ENCODE results near the gene GALNT7. TPM values are rescaled to one million over a fixed set of nuclear protein-coding genes. Genes with fewer than 3 reads are reported as not detected.

GALNT7 gene
- total RNA-seq, 2 experiments from 2014 or later: 21.6 to 23.6 TPM

DNA sequence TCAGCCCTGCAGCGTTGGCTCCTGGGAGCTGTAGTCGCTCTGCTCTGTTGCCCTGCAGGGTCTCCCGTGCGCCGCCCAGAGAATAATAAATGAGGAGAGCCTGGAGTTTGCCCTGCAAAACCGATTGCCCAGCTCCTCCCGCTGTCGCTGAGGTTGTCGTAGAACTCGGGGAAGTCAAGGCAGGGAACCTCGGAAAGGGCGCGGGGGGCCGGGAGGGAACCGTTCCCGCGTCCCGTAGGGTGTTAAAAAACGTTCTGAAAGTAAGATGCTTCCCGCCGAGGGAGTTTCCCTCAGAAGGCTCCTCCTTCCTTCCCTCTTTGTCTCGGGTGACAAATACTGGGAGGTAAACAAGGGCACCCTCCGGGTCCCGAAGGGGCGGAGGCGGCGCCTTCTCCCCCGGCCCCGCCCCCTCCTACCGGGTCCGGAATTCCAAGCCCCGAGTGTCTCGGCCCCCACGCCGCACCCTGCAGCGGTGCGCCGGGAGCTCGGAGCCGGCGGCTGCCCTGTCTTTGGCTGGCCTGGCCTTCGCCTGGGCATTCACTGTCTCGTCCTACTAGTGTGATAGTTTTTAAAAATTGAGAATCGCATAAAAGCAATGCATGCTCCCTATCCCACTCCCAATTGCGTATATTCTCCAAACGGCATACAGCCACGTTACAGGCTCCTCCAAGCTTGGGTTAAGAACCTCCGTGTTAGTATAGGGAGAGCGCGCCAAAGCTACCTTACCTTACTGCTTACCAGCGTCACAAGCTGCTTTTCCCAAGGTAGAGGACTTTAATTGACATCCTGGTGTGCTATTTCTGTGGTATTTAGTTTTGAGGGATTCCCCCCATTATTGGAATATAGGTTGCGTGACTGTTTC is 166.5 kb downstream of the GALNT7 start:
- Mint-ChIP-seq H3K4me1 (peaks cover 35% of the 10 kb centered on the region), H3K9me3 (no peaks in the 10 kb centered on the region), H3K36me3 (ENCODE audit: low read depth) (peaks cover 37% of the 10 kb centered on the region), H3K4me3 (peak overlapping the region; percentile 90), H3K27me3 (peaks cover 1% of the 10 kb centered on the region), H3K27ac (peak overlapping the region; percentile 100)
- DNase-seq: peak; percentile 70
- CTCF ChIA-PET: interaction anchor here (0.9 to 2.3 kb wide), 5 partner anchors 10 to 38 kb away, joined by 3 to 8 read pairs (median 3); no protein-coding TSS in a partner anchor
- POLR2A ChIA-PET: interaction anchor here (0.6 to 3.2 kb wide), 6 partner anchors 10 to 162 kb away, joined by 4 to 59 read pairs (median 6); partner anchors contain the start of gene SAP30

GRCh38 chr4:173337463-173337862 is 168.9 kb downstream of the GALNT7 start:
- H3K36me3 Mint-ChIP-seq (ENCODE audit: low read depth): peaks cover 19% of the 10 kb centered on the region
- no peaks in the 10 kb centered on the region for H3K9me3 Mint-ChIP-seq
- POLR2A ChIA-PET: no interaction called here
- H3K4me3 Mint-ChIP-seq: no peak overlapping the region
- peaks cover 9% of the 10 kb centered on the region for H3K27me3 Mint-ChIP-seq
- no peak overlapping the region for H3K27ac Mint-ChIP-seq
- DNase-seq: no peak
- peaks cover 23% of the 10 kb centered on the region for H3K4me1 Mint-ChIP-seq
- CTCF ChIA-PET: interaction anchor here (0.6 to 1.6 kb wide), 2 partner anchors 9 to 33 kb away, joined by 3 read pairs; partner anchors contain the start of gene SAP30

DNA sequence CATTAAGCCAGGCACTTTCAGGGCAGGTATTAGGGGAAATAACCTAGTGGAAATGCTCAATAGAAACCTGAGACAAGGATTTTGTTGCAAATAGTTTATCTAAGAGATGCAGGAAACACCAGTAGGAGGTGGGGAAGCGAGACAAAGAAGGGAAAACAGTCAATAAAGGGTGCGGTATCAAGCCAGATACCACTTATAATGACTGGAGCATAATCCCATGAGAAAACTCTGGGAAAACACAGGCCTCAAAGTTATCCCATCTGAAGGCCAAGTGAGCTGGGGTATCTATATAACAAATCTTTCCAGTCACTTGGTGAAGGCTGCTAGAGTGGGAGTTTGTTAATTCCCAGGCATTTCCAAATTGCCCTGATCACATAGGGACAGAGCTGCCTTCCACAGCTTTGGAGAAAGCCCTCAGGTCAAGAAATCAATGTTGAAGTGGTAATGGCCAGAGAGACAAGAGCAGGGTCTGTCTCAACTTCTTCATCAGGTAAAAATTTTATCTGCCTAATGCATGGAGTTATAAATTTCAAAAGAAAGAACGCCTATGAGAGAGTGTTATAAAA is 175.3 kb downstream of the GALNT7 start:
- peaks cover 9% of the 10 kb centered on the region for H3K4me1 Mint-ChIP-seq

GRCh38 chr4:173345648-173346047 is 177.0 kb downstream of the GALNT7 start:
- H3K36me3 Mint-ChIP-seq (ENCODE audit: low read depth): peaks cover 6% of the 10 kb centered on the region
- H3K27me3 Mint-ChIP-seq: peaks cover 15% of the 10 kb centered on the region
- CTCF ChIA-PET: interaction anchor here (0.7 to 1.3 kb wide), 4 partner anchors 11 to 64 kb away, joined by 3 to 4 read pairs (median 3); partner anchors contain the start of gene HMGB2
- DNase-seq: no peak
- POLR2A ChIA-PET: no interaction called here
- H3K4me1 Mint-ChIP-seq: peaks cover 5% of the 10 kb centered on the region
- H3K9me3 Mint-ChIP-seq: peaks cover 3% of the 10 kb centered on the region
- H3K27ac Mint-ChIP-seq: no peak overlapping the region
- no peak overlapping the region for H3K4me3 Mint-ChIP-seq

More for the DNA sequence above, 175.3 kb downstream of the GALNT7 start:
- DNase-seq: no peak
- Mint-ChIP-seq H3K27ac (no peak overlapping the region), H3K36me3 (ENCODE audit: low read depth) (peaks cover 3% of the 10 kb centered on the region), H3K9me3 (no peaks in the 10 kb centered on the region), H3K27me3 (peaks cover 13% of the 10 kb centered on the region), H3K4me3 (no peak overlapping the region)
- CTCF ChIA-PET: interaction anchor here (0.9 to 1.0 kb wide), 2 partner anchors 16 to 34 kb away, joined by 3 read pairs; no protein-coding TSS in a partner anchor
- POLR2A ChIA-PET: no interaction called here

- H3K27ac Mint-ChIP-seq: no peak overlapping the region
- peaks cover 5% of the 10 kb centered on the region for H3K4me1 Mint-ChIP-seq
- peaks cover 4% of the 10 kb centered on the region for H3K9me3 Mint-ChIP-seq
- no peak overlapping the region for H3K4me3 Mint-ChIP-seq
- no peak for DNase-seq
- H3K27me3 Mint-ChIP-seq: peaks cover 11% of the 10 kb centered on the region
- peaks cover 8% of the 10 kb centered on the region for H3K36me3 Mint-ChIP-seq (ENCODE audit: low read depth)
- CTCF ChIA-PET: interaction anchor here (1.0 to 1.3 kb wide), 3 partner anchors 12 to 64 kb away, joined by 3 to 4 read pairs (median 3); partner anchors contain the start of gene HMGB2
- POLR2A ChIA-PET: no interaction called here
Measured at GRCh38 chr4:173346074-173346473, 177.5 kb downstream of the GALNT7 start.

DNA sequence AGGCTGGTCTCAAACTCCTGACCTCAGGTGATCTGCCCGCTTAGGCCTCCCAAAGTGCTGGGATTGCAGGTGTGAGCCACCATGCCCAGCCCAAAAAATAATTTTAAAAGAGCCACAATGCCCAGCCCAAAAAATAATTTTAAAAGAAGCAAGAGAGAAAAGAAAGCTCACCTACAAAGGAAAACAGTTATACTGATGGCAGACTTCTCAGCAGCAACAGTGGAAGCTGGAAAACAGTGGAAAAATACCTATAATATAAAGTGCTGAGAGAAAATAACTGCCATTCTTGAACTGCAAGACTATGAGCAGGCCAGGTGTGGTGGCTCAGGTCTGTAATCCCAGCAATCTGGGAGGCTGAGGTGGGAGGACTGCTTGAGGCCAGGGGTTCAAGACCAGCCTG is 178.9 kb downstream of the GALNT7 start:
- Mint-ChIP-seq H3K36me3 (ENCODE audit: low read depth) (peaks cover 8% of the 10 kb centered on the region), H3K27me3 (peaks cover 11% of the 10 kb centered on the region), H3K4me1 (peaks cover 5% of the 10 kb centered on the region), H3K9me3 (peaks cover 4% of the 10 kb centered on the region), H3K27ac (no peak overlapping the region), H3K4me3 (no peak overlapping the region)
- CTCF ChIA-PET: interaction anchor here (0.9 kb wide), 1 partner anchor 27 kb away, joined by 3 read pairs; no protein-coding TSS in a partner anchor
- POLR2A ChIA-PET: no interaction called here
- no peak for DNase-seq

- peaks cover 4% of the 10 kb centered on the region for H3K9me3 Mint-ChIP-seq
- POLR2A ChIA-PET: no interaction called here
Measured at GRCh38 chr4:173357939-173358338, 189.3 kb downstream of the GALNT7 start.

DNA sequence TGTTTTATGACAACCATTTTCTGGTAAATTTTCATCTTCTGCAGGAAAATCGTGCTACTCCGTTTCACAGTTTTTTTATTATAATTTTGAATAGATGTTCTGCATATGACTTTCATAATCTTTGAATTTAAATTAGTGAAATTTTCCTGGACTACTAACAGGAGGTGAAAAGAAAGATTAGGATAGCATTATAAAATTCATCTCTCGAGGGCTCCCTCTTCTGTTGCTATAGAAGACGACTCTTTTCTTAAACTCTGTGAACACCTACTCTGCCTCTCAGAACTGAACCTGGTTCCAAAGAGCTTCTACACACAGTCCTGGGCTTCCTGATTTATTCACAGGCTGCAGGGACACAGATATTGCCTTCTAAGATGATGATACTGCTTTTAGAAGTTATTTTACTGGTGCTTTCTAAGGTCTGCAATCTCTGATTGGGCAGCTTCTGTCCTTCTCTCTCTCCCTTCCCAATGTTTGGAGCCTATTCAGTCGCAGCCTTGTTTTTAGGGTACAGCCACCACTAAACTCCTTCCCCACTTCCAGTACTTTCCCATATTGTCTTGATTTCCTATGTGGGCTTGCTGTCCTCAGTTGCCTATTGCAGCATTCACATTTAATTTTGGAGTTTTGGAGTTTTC is 192.1 kb downstream of the GALNT7 start:
- peaks cover 5% of the 10 kb centered on the region for H3K36me3 Mint-ChIP-seq (ENCODE audit: low read depth)
- H3K4me1 Mint-ChIP-seq: peaks cover 13% of the 10 kb centered on the region
- CTCF ChIA-PET: no interaction called here
- H3K27me3 Mint-ChIP-seq: no peaks in the 10 kb centered on the region
- POLR2A ChIA-PET: no interaction called here
- H3K9me3 Mint-ChIP-seq: peaks cover 4% of the 10 kb centered on the region
- DNase-seq: no peak
- H3K27ac Mint-ChIP-seq: peak overlapping the region; percentile 5
- no peak overlapping the region for H3K4me3 Mint-ChIP-seq

More at GRCh38 chr4:173357939-173358338, 189.3 kb downstream of the GALNT7 start:
- Mint-ChIP-seq H3K27ac (no peak overlapping the region), H3K27me3 (peaks cover 3% of the 10 kb centered on the region), H3K4me1 (peaks cover 4% of the 10 kb centered on the region), H3K4me3 (no peak overlapping the region), H3K36me3 (ENCODE audit: low read depth) (no peaks in the 10 kb centered on the region)
- CTCF ChIA-PET: interaction anchor here (0.7 to 2.7 kb wide), 2 partner anchors 10 to 12 kb away, joined by 3 to 10 read pairs; partner anchors contain the start of gene SAP30
- DNase-seq: no peak

- Mint-ChIP-seq H3K36me3 (ENCODE audit: low read depth) (peaks cover 7% of the 10 kb centered on the region), H3K27ac (no peak overlapping the region), H3K9me3 (peaks cover 6% of the 10 kb centered on the region), H3K4me1 (peaks cover 30% of the 10 kb centered on the region), H3K4me3 (no peak overlapping the region), H3K27me3 (no peaks in the 10 kb centered on the region)
- CTCF ChIA-PET: no interaction called here
- POLR2A ChIA-PET: interaction anchor here (0.7 kb wide), 1 partner anchor 56 kb away, joined by 4 read pairs; no protein-coding TSS in a partner anchor
- no peak for DNase-seq
Measured at GRCh38 chr4:173362666-173363065, 194.1 kb downstream of the GALNT7 start.

- H3K36me3 Mint-ChIP-seq (ENCODE audit: low read depth): peaks cover 10% of the 10 kb centered on the region
Measured at GRCh38 chr4:173365359-173365996, 196.9 kb downstream of the GALNT7 start.

DNA sequence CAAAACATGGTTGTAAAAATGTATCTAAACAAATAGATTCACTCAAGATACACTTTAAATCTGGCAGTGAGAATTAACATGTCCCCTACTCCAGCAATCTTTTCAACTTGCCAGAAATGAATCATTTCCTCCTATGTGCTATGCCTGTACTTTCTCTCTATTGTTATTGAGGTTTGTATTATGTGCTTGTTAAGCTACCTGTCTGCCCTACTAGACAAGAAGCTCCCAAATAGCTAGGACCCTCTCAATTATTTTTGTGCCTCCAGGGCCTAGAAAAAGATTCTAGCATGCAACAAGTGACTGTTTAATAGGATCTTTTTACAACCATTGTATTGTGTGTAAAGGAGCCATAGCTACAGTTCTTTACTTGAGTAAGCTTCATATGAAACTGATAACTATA is 198.7 kb downstream of the GALNT7 start:
- no peak for DNase-seq
- peaks cover 37% of the 10 kb centered on the region for H3K4me1 Mint-ChIP-seq
- peaks cover 10% of the 10 kb centered on the region for H3K36me3 Mint-ChIP-seq (ENCODE audit: low read depth)
- no peaks in the 10 kb centered on the region for H3K27me3 Mint-ChIP-seq
- H3K27ac Mint-ChIP-seq: peak overlapping the region; percentile 83
- POLR2A ChIA-PET: interaction anchor here (1.7 kb wide), 1 partner anchor 34 kb away, joined by 16 read pairs; the partner anchor contains the start of gene HMGB2
- peak overlapping the region; percentile 59 for H3K4me3 Mint-ChIP-seq
- CTCF ChIA-PET: interaction anchor here (0.8 to 1.1 kb wide), 6 partner anchors 9 to 37 kb away, joined by 3 to 4 read pairs (median 3); partner anchors contain the start of gene HMGB2
- peaks cover 2% of the 10 kb centered on the region for H3K9me3 Mint-ChIP-seq

More at GRCh38 chr4:173365359-173365996, 196.9 kb downstream of the GALNT7 start:
- Mint-ChIP-seq H3K27ac (peak overlapping the region; percentile 55), H3K27me3 (no peaks in the 10 kb centered on the region), H3K4me3 (no peak overlapping the region), H3K4me1 (peaks cover 37% of the 10 kb centered on the region), H3K9me3 (peaks cover 2% of the 10 kb centered on the region)
- peak; percentile 39 for DNase-seq
- CTCF ChIA-PET: interaction anchor here (0.7 to 2.2 kb wide), 3 partner anchors 10 to 41 kb away, joined by 3 to 5 read pairs (median 3); no protein-coding TSS in a partner anchor
- POLR2A ChIA-PET: no interaction called here

DNA sequence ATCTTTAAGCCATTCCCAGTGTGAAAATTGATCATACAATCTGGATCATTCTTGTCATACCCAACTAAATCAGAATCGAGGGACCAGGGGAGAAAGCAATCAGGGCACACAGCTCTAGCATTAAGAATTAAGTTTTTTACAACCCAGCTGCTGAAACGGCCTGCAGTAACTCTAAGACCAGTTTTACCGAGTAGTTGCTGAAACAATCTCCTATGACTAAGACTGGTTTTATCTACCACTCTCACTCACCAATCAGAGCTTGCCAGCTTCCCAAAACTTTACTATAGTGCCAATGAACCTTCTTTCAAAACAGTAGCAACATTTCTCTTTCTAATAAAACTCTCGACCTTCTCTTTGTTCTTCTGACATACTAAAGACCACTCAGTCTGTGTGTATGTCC is 199.3 kb downstream of the GALNT7 start:
- Mint-ChIP-seq H3K27ac (peak overlapping the region; percentile 52), H3K4me3 (peak overlapping the region; percentile 98), H3K4me1 (peaks cover 40% of the 10 kb centered on the region), H3K27me3 (no peaks in the 10 kb centered on the region), H3K36me3 (ENCODE audit: low read depth) (peaks cover 14% of the 10 kb centered on the region), H3K9me3 (peaks cover 2% of the 10 kb centered on the region)
- CTCF ChIA-PET: interaction anchor here (0.8 to 2.1 kb wide), 6 partner anchors 10 to 38 kb away, joined by 3 to 8 read pairs (median 3); partner anchors contain the start of gene HMGB2
- POLR2A ChIA-PET: interaction anchor here (1.7 kb wide), 1 partner anchor 34 kb away, joined by 16 read pairs; the partner anchor contains the start of gene HMGB2
- no peak for DNase-seq

Measured in activated CD4-positive, alpha-beta T cell treated with anti-CD3 and anti-CD28 coated beads, Interleukin-2, amount 10 ng/mL, durations not matched to agents 7 days and 5 days (primary cell).